Measurements from ENCODE around the gene FSTL5. TPM values are rescaled to one million over a fixed set of nuclear protein-coding genes. Genes with fewer than 3 reads are reported as not detected.

FSTL5 gene
- total RNA-seq, 1 donor from 2014 or later = not detected

DNA sequence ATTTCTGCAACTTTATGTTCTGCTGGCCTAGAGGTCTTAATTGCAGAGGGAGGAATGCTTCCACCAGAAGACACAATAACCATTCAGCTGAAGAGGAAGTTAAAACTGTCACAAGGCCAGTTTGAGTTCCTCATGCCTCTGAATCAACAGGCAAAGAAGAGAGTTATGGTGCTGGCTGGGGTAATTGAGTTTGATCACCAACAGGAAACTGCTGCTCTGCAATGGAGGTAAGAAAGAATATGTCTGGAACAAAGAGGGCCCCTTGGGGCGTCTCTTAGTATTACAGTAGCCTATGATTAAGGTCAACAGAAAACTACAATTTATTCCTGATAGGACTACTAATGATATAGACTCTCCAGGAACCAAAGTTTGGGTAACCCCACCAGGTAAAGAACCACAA, 744.0 kb downstream of the FSTL5 start:
- Mint-ChIP-seq H3K27me3 (no peaks in the 10 kb centered on the region), H3K4me1 (no peaks in the 10 kb centered on the region), H3K36me3 (ENCODE audit: low read depth) (no peaks in the 10 kb centered on the region), H3K27ac (no peak overlapping the region), H3K9me3 (no peaks in the 10 kb centered on the region), H3K4me3 (no peak overlapping the region)
- ATAC-seq (ENCODE audit: low read depth) (no peak), DNase-seq (no peak)
- intact Hi-C loops (cut with micrococcal nuclease) = no loop called here
- TF ChIP-seq, protein P1, sequence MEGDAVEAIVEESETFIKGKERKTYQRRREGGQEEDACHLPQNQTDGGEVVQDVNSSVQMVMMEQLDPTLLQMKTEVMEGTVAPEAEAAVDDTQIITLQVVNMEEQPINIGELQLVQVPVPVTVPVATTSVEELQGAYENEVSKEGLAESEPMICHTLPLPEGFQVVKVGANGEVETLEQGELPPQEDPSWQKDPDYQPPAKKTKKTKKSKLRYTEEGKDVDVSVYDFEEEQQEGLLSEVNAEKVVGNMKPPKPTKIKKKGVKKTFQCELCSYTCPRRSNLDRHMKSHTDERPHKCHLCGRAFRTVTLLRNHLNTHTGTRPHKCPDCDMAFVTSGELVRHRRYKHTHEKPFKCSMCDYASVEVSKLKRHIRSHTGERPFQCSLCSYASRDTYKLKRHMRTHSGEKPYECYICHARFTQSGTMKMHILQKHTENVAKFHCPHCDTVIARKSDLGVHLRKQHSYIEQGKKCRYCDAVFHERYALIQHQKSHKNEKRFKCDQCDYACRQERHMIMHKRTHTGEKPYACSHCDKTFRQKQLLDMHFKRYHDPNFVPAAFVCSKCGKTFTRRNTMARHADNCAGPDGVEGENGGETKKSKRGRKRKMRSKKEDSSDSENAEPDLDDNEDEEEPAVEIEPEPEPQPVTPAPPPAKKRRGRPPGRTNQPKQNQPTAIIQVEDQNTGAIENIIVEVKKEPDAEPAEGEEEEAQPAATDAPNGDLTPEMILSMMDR (IDR thresholded peaks at IDR 0.05) = no peak
- POLR2A ChIA-PET = no interaction called here
- CTCF ChIA-PET = no interaction called here

DNA sequence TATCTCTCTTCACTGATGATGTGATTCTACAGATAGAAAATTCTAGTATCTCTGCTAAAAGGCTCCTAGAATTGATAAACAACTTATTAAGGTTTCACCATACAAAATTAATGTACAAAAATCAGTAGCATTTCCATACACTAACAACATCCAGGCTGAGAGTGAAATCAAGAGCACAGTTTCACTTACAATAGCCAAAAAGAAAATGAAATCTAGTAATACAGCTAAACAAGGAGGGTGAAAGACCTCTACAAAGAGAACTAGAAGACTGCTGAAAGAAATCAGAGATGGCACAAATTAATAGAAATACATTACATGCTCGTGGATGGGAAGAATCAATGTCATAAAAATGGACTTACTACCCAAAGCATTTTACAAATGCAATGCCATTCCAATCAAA, 751.9 kb downstream of the FSTL5 start:
- ATAC-seq (ENCODE audit: low read depth) (no peak), DNase-seq (no peak)
- H3K36me3 Mint-ChIP-seq (ENCODE audit: low read depth) = no peaks in the 10 kb centered on the region
- no peaks in the 10 kb centered on the region for H3K27me3 Mint-ChIP-seq
- peaks cover 9% of the 10 kb centered on the region for H3K9me3 Mint-ChIP-seq
- H3K4me1 Mint-ChIP-seq = no peaks in the 10 kb centered on the region
- TF ChIP-seq, protein P1 (IDR thresholded peaks at IDR 0.05) = no peak
- ChIA-PET POLR2A (no interaction called here), CTCF (no interaction called here)
- intact Hi-C loops (cut with micrococcal nuclease) = no loop called here
- no peak overlapping the region for H3K27ac Mint-ChIP-seq
- no peak overlapping the region for H3K4me3 Mint-ChIP-seq

DNA sequence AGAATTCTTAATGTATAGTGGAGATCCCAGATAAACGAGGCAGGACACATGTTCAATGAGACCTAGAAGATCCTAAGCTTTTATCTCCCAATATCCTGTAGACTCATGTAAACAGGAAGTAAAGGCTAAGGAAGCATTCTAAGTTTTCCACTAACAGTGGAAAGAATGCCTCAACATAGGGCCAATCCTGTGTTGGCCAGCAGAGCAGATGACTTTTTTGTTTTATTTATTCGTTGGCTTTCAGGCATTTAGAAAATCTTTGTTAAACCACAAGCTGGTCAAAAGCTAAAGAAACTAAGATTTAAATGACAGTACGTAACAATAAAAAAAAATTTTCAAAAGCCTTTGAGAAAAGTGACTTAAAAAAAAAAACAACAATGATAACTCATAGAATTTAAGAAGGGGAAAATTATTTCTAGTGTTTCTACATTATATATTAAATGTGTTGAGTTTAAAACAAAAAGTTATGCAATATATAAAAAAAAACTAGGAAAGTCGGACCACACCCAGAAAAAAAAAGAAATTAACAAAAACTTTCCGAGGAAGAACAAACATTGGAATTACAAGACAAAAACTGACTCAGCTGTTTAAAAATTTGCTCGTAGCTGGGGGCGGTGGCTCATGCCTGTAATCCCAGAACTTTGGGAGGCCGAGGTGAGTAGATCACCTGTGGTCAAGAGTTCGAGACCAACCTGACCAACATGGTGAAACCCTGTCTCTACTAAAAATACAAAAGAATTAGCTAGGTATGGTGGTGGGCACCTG, 759.3 kb downstream of the FSTL5 start:
- Mint-ChIP-seq H3K9me3 (peaks cover 12% of the 10 kb centered on the region), H3K27ac (no peak overlapping the region), H3K27me3 (no peaks in the 10 kb centered on the region), H3K36me3 (ENCODE audit: low read depth) (no peaks in the 10 kb centered on the region), H3K4me1 (no peaks in the 10 kb centered on the region), H3K4me3 (no peak overlapping the region)
- TF ChIP-seq, protein P1 (IDR thresholded peaks at IDR 0.05) = no peak
- ChIA-PET POLR2A (no interaction called here), CTCF (no interaction called here)
- intact Hi-C loops (cut with micrococcal nuclease) = no loop called here
- ATAC-seq (ENCODE audit: low read depth) (no peak), DNase-seq (no peak)

DNA sequence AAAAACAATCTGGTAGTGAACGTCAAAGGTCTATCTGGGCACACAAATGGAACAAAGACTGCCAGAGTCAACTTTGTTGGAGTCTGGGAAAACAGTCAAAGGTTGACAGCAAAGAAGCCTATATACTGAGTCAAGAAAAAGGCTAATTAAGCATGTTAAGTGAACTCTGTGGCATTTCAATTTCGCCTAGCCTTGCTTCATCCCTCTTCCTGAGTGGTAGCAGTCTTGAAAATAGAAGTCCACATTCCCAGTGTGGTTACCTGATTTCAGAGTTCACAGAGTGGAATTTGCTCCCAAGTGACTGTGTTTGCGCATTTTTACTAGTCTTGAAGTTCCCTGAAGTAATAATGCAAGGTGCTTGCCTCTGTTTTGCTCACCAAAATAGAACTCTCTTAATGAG, 760.0 kb downstream of the FSTL5 start:
- DNase-seq = no peak
- Mint-ChIP-seq H3K4me1 (no peaks in the 10 kb centered on the region), H3K27ac (no peak overlapping the region), H3K36me3 (ENCODE audit: low read depth) (no peaks in the 10 kb centered on the region), H3K27me3 (no peaks in the 10 kb centered on the region), H3K4me3 (no peak overlapping the region), H3K9me3 (peaks cover 12% of the 10 kb centered on the region)
- intact Hi-C loops (cut with micrococcal nuclease) = no loop called here
- ATAC-seq (ENCODE audit: low read depth) = no peak
- ChIA-PET CTCF (no interaction called here), POLR2A (no interaction called here)
- TF ChIP-seq, protein P1 (IDR thresholded peaks at IDR 0.05) = no peak

DNA sequence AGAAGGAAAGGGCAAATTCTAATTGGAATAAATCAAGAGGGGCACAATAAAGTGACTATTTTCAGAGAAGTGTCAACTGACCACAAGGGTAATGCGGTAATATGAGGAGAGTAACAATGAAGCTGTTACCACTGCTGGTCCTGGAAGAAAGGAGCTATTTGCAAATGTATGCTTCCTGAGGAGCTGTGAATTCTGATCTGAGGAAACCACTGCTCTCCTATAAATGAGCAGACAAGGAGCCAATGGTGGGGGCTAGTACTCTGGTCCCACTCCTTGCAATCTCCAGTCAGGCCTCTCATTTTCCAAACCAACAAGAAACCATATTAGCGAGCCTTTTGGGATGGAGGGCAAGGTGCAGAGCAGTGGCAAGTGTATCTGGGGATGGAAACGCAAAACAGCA, 770.2 kb downstream of the FSTL5 start:
- TF ChIP-seq, protein P1 (IDR thresholded peaks at IDR 0.05) = no peak
- Mint-ChIP-seq H3K4me1 (no peaks in the 10 kb centered on the region), H3K4me3 (no peak overlapping the region), H3K27me3 (no peaks in the 10 kb centered on the region), H3K9me3 (no peaks in the 10 kb centered on the region), H3K27ac (no peak overlapping the region), H3K36me3 (ENCODE audit: low read depth) (no peaks in the 10 kb centered on the region)
- DNase-seq = no peak
- ATAC-seq (ENCODE audit: low read depth) = no peak
- POLR2A ChIA-PET = no interaction called here
- CTCF ChIA-PET = no interaction called here
- intact Hi-C loops (cut with micrococcal nuclease) = no loop called here
